Mesenchymal stem cell (in vitro differentiated cells and primary cell): Measurements from ENCODE around the gene MARS1.

Source experiments
- DNase-seq: peaks from one replicate; pipeline ENCODE4 v3.0.0-alpha.2; 2013
- H2AFZ ChIP-seq: one replicate; pipeline ENCODE4 v1.6.1; 2013; ENCODE audit warnings: low read depth, mild to moderate bottlenecking, control low read depth, inconsistent platforms, low read length, moderate library complexity
- H2AK5ac ChIP-seq: 2 replicates; pipeline ENCODE4 v1.6.1; 2013; ENCODE audit warnings: low read length, moderate library complexity, mild to moderate bottlenecking, inconsistent platforms; ENCODE audit not compliant: severe bottlenecking
- H2BK120ac ChIP-seq: one replicate; pipeline ENCODE4 v1.6.1; 2013; ENCODE audit warnings: low read depth, mild to moderate bottlenecking, inconsistent platforms, low read length, moderate library complexity
- H2BK12ac ChIP-seq, 2 experiments: one replicate each; pipeline ENCODE4 v1.6.1; 2013; ENCODE audit warnings: inconsistent platforms in 2 of 2, low read length in 2 of 2, mild to moderate bottlenecking in 2 of 2, moderate library complexity in 2 of 2, control low read depth in 1 of 2
- H2BK15ac ChIP-seq: one replicate; pipeline ENCODE4 v1.6.1; 2013; ENCODE audit warnings: mild to moderate bottlenecking, low read depth, inconsistent platforms; ENCODE audit not compliant: poor library complexity, severe bottlenecking
- H2BK5ac ChIP-seq: 2 replicates; pipeline ENCODE4 v1.6.1; 2013; ENCODE audit warnings: low read depth, mild to moderate bottlenecking, low read length, control low read depth, inconsistent platforms; ENCODE audit not compliant: poor library complexity, severe bottlenecking
- H3K14ac ChIP-seq, 2 experiments: one replicate each; pipeline ENCODE4 v1.6.1; 2013; ENCODE audit warnings: inconsistent platforms in 2 of 2, low read length in 2 of 2, control low read depth in 1 of 2, mild to moderate bottlenecking in 1 of 2, moderate library complexity in 1 of 2
- H3K18ac ChIP-seq, 2 experiments: one replicate each; pipeline ENCODE4 v1.6.1; 2013; ENCODE audit warnings: inconsistent platforms in 2 of 2, low read length in 2 of 2, control low read depth in 1 of 2, low read depth in 1 of 2, mild to moderate bottlenecking in 1 of 2
- H3K23ac ChIP-seq, 2 experiments: one replicate each; pipeline ENCODE4 v1.6.1; 2013; ENCODE audit warnings: inconsistent platforms in 2 of 2, low read length in 2 of 2, mild to moderate bottlenecking in 2 of 2, moderate library complexity in 2 of 2, control low read depth in 1 of 2
- H3K27ac ChIP-seq: 2 replicates; pipeline ENCODE4 v1.5.1; 2013; ENCODE audit warnings: mild to moderate bottlenecking, moderate library complexity, low read length, control low read depth, inconsistent platforms; ENCODE audit not compliant: poor library complexity, severe bottlenecking
- H3K27me3 ChIP-seq, 2 experiments: 2 replicates each; pipeline versions ENCODE4 v1.6.1 to v1.7.0; 2013; ENCODE audit warnings: low read length in 2 of 2, mild to moderate bottlenecking in 2 of 2, moderate library complexity in 2 of 2, control low read depth in 1 of 2, inconsistent platforms in 1 of 2; ENCODE audit not compliant: control insufficient read depth in 1 of 2, insufficient read depth in 1 of 2
- H3K36me3 ChIP-seq, 2 experiments: 2 replicates each; pipeline versions ENCODE4 v1.6.1 to v1.7.0; 2013; ENCODE audit warnings: low read length in 2 of 2, control low read depth in 1 of 2, inconsistent platforms in 1 of 2, low read depth in 1 of 2, mild to moderate bottlenecking in 1 of 2; ENCODE audit not compliant: insufficient read depth in 2 of 2, control insufficient read depth in 1 of 2
- H3K4ac ChIP-seq, 2 experiments: one replicate each; pipeline ENCODE4 v1.6.1; 2013; ENCODE audit warnings: inconsistent platforms in 2 of 2, low read length in 2 of 2, mild to moderate bottlenecking in 2 of 2, moderate library complexity in 2 of 2, control low read depth in 1 of 2, low read depth in 1 of 2
- H3K4me1 ChIP-seq: 2 replicates; pipeline ENCODE4 v1.6.1; 2013; ENCODE audit warnings: low read depth, low read length, control low read depth; ENCODE audit not compliant: control insufficient read depth, insufficient read depth
- H3K4me2 ChIP-seq: 2 replicates; pipeline ENCODE4 v1.6.1; 2013; ENCODE audit warnings: low read length, mild to moderate bottlenecking, inconsistent platforms; ENCODE audit not compliant: poor library complexity, severe bottlenecking
- H3K4me3 ChIP-seq, 2 experiments: 2 replicates each; pipeline versions ENCODE4 v1.5.1 to v1.7.0; 2013; ENCODE audit warnings: low read length in 2 of 2, mild to moderate bottlenecking in 2 of 2, control low read depth in 1 of 2, low read depth in 1 of 2; ENCODE audit not compliant: insufficient read depth in 1 of 2
- H3K79me1 ChIP-seq: replicated peaks from 2 replicates; pipeline ENCODE4 v1.6.1; 2013; ENCODE audit warnings: mild to moderate bottlenecking, control low read depth, low read length, inconsistent platforms; ENCODE audit not compliant: poor library complexity, severe bottlenecking
- H3K9ac ChIP-seq: 2 replicates; pipeline ENCODE4 v1.7.0; 2013; ENCODE audit warnings: mild to moderate bottlenecking, low read length, moderate library complexity
- H3K9me3 ChIP-seq: 2 replicates; pipeline ENCODE4 v1.7.0; 2013; ENCODE audit warnings: mild to moderate bottlenecking, low read length; ENCODE audit not compliant: control insufficient read depth
- H4K8ac ChIP-seq: one replicate; pipeline ENCODE4 v1.6.1; 2013; ENCODE audit warnings: inconsistent platforms, mild to moderate bottlenecking, low read length, moderate library complexity
- H4K91ac ChIP-seq: one replicate; pipeline ENCODE4 v1.6.1; 2013; ENCODE audit warnings: mild to moderate bottlenecking, low read length, inconsistent platforms
- WGBS: methylation state at CpG from one replicate; pipeline ENCODE4 v1.1.7; 2013; ENCODE audit warnings: mixed read lengths; 5-methylcytosine and 5-hydroxymethylcytosine counted together

MARS1 gene

GRCh38 chr12:57545809-57546437, 58.1 kb downstream of the MARS1 start:
- Histone ChIP-seq H2AFZ (no peak overlapping the region), H2BK120ac (no peak overlapping the region), H3K14ac (peak overlapping the region in 1 of 2 experiments; percentile 98), H3K23ac (peak overlapping the region in 1 of 2 experiments; percentile 79), H3K4me1 (peaks cover 20% of the 10 kb centered on the region), H3K4me2 (peak overlapping the region; percentile 87), H4K91ac (peak overlapping the region; percentile 25), H4K8ac (peak overlapping the region; percentile 32), H2BK12ac (no peak overlapping the region), H3K4ac (peak overlapping the region; percentile 57 to 93), H3K9me3 (no peaks in the 10 kb centered on the region), H3K9ac (peak overlapping the region; percentile 92), H3K27me3 (peaks cover 21 to 25% of the 10 kb centered on the region in 2 experiments), H2BK5ac (no peak overlapping the region), H3K18ac (peak overlapping the region; percentile 18 to 98), H3K4me3 (peak overlapping the region; percentile 89 to 92), H3K27ac (no peak overlapping the region), H3K79me1 (peaks cover 16% of the 10 kb centered on the region), H2AK5ac (peak overlapping the region; percentile 7), H2BK15ac (no peak overlapping the region), H3K36me3 (peaks cover 7 to 38% of the 10 kb centered on the region in 2 experiments)
- peak; percentile 11 for DNase-seq
- 76% methylated on average over 15 of the region's 15 CpGs for WGBS

DNA sequence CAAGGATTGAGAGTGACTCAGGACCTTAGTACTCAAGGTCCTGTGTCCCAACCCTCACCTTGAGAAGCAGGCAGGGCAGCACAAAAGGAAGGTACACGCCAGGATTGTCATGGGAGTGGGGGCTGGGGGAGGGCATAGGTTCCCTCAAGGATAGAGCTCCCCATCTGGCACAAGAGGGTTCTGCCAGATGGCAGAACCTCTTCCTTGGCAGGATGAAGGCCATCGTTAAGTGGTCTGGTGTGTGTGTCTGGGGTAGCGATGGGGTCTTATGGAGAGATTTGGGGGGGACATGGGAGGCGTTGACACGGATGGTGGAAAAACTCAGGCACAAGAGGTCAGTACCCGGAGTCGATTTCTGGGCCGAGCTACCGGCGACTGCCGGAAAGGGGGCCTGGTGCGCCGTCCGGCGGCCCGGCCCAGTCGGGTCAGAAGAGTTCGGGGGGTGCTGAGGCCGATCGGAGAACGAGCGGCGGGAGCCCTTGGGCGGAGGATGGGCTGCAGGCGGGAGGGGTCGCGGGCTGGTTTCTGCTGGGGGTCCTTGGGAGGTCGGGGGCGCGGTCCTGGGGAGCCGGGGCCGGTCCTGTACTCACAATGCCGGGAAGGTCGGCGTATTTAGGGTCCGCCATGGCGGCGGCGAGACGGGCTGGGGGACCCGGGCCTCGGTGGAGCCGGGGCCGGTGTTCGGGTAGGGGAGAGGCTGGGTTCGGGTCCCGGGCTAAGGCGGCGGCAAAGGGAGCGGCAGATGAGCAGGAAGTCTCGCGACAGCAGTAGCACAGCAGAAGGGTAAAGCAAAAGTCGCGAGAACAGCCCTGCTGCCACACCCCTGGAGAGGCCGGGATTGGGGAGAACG, 58.8 kb downstream of the MARS1 start, which contains the start of gene DCTN2:
Gene DCTN2, minus strand, starts transcription at position 755 of the 850 bp plus-strand sequence. Its CDS starts 129 bp downstream, at position 626.
- H3K9ac ChIP-seq = peak within 1 kb of the TSS; percentile 92
- H3K79me1 ChIP-seq = peaks cover 12% of the 10 kb centered on the region
- H4K8ac ChIP-seq = peak within 1 kb of the TSS; percentile 94
- H3K9me3 ChIP-seq = no peaks in the 10 kb centered on the region
- peak within 1 kb of the TSS in 1 of 2 experiments; percentile 86 for H3K23ac ChIP-seq
- peak within 1 kb of the TSS; percentile 67 for H2BK5ac ChIP-seq
- H2BK120ac ChIP-seq = peak within 1 kb of the TSS; percentile 93
- H3K4me2 ChIP-seq = peak within 1 kb of the TSS; percentile 87
- peak within 1 kb of the TSS; percentile 92 to 98 for H3K14ac ChIP-seq
- DNase-seq = peak; percentile 98
- peak within 1 kb of the TSS; percentile 89 to 92 for H3K4me3 ChIP-seq
- peak within 1 kb of the TSS; percentile 70 for H2AK5ac ChIP-seq
- H2BK15ac ChIP-seq = peak within 1 kb of the TSS; percentile 50
- H4K91ac ChIP-seq = peak within 1 kb of the TSS; percentile 65
- peak within 1 kb of the TSS in 1 of 2 experiments; percentile 64 for H2BK12ac ChIP-seq
- no peak within 1 kb of the TSS for H3K27ac ChIP-seq
- H3K4me1 ChIP-seq = peaks cover 20% of the 10 kb centered on the region
- peak within 1 kb of the TSS; percentile 81 to 98 for H3K18ac ChIP-seq
- H3K4ac ChIP-seq = peak within 1 kb of the TSS; percentile 84 to 93
- H3K36me3 ChIP-seq = peaks cover 3 to 30% of the 10 kb centered on the region in 2 experiments
- peaks cover 21 to 31% of the 10 kb centered on the region in 2 experiments for H3K27me3 ChIP-seq
- 1% methylated on average over 56 of the region's 56 CpGs for WGBS
- peak within 1 kb of the TSS; percentile 74 for H2AFZ ChIP-seq

- 6% methylated on average over 2 of the region's 9 CpGs for WGBS
- H4K8ac ChIP-seq = no peak overlapping the region
Observed at GRCh38 chr12:57547288-57548012, 59.6 kb downstream of the MARS1 start.

More at GRCh38 chr12:57547288-57548012, 59.6 kb downstream of the MARS1 start:
- Histone ChIP-seq H4K91ac (no peak overlapping the region), H3K9me3 (no peaks in the 10 kb centered on the region), H3K4me1 (peaks cover 20% of the 10 kb centered on the region), H3K4me3 (peak overlapping the region in 1 of 2 experiments; percentile 89), H3K4ac (no peak overlapping the region), H3K36me3 (peaks cover 3 to 23% of the 10 kb centered on the region in 2 experiments), H3K23ac (no peak overlapping the region), H3K9ac (peak overlapping the region; percentile 92), H3K27ac (no peak overlapping the region), H3K14ac (no peak overlapping the region), H2AK5ac (no peak overlapping the region), H3K79me1 (peaks cover 11% of the 10 kb centered on the region), H2AFZ (no peak overlapping the region), H2BK15ac (no peak overlapping the region), H3K18ac (no peak overlapping the region), H2BK5ac (no peak overlapping the region), H2BK12ac (no peak overlapping the region), H2BK120ac (no peak overlapping the region), H3K4me2 (peak overlapping the region; percentile 19), H3K27me3 (peaks cover 21 to 31% of the 10 kb centered on the region in 2 experiments)
- no peak for DNase-seq
